Measurements from ENCODE around the gene ADAMTS18. TPM values are rescaled to one million over a fixed set of nuclear protein-coding genes. Genes with fewer than 3 reads are reported as not detected.

The ADAMTS18 gene
- 0.01 TPM in 1 of 5 replicates, not detected in the others for total RNA-seq (2022; extraction: Qiagen RNA extraction; ENCODE audit: low read depth)

GRCh38 chr16:77434530-77435271, at the start of gene ADAMTS18:
TSS of gene ADAMTS18 (minus strand) at chr16:77435034. CDS start at chr16:77434695, 339 bp downstream.

Other genes starting within 250 kb of the ADAMTS18 start
- 28.4 to 44.1 TPM (median 39.4 TPM) in 5 replicates for gene MON1B, start 243.8 kb downstream of the ADAMTS18 start, total RNA-seq (2022; extraction: Qiagen RNA extraction; ENCODE audit: low read depth)
- gene SYCE1L, start 235.6 kb downstream of the ADAMTS18 start, total RNA-seq (2022; extraction: Qiagen RNA extraction; ENCODE audit: low read depth), result 5.3 to 11.9 TPM (median 8.4 TPM) in 5 replicates